PC-3 (cell line): ENCODE data around the gene LCORL. TPM values are rescaled to one million over a fixed set of nuclear protein-coding genes. Genes with fewer than 3 reads are reported as not detected.

Source experiments
- ATAC-seq: fragments of 200-7000 bp; cut with Tn5 transposase; 2 replicates; pipeline ENCODE4 v1.9.1; 2020; ENCODE audit warnings: mild to moderate bottlenecking, moderate library complexity
- Bru-seq: library from RNA; stranded (reverse); fragments of 400-500 nt; gene quantifications from one replicate; lab custom pipeline; 2021; lab: Mats Ljungman, UMichigan
- BruChase-seq, 2 experiments: library from RNA; stranded (reverse); fragments of 400-500 nt; gene quantifications; one replicate each; lab custom pipeline; 2021; lab: Mats Ljungman, UMichigan
- BruUV-seq: library from RNA; stranded (reverse); fragments of 400-500 nt; replicated peaks from 2 replicates; lab custom pipeline; 2021; lab: Mats Ljungman, UMichigan
- CTCF ChIA-PET: fragments of 300-600 bp; sonication (Branson Sonifier 250); formaldehyde crosslinking; loops from one replicate; lab custom pipeline; 2022; ENCODE audit warnings: antibody characterized with exemption; lab: Charles Lee
- POLR2A ChIA-PET: fragments of 300-600 bp; sonication (Branson Sonifier 250); formaldehyde crosslinking; loops from one replicate; lab custom pipeline; 2022; ENCODE audit warnings: antibody characterized with exemption; ENCODE audit not compliant: unreplicated experiment; lab: Charles Lee
- DNase-seq: peaks from one replicate; pipeline ENCODE4 v3.0.0-alpha.2; 2015
- H2AFZ ChIP-seq: fragments of 300-600 bp; sonication (generic); 2 replicates; pipeline ENCODE4 v1.6.0; 2016; ENCODE audit warnings: antibody characterized with exemption, low read length
- H3F3A ChIP-seq: fragments of 300-600 bp; sonication (generic); one replicate; pipeline ENCODE4 v1.6.0; 2017; ENCODE audit warnings: antibody characterized with exemption, low read length, control low read depth, mild to moderate bottlenecking; ENCODE audit not compliant: unreplicated experiment
- H3K27ac ChIP-seq: fragments of 300-600 bp; sonication (generic); 2 replicates; pipeline ENCODE4 v1.5.1; 2016; ENCODE audit warnings: mild to moderate bottlenecking, low read length
- H3K27me3 ChIP-seq: fragments of 300-600 bp; sonication (generic); 2 replicates; pipeline ENCODE4 v1.6.1; 2016; ENCODE audit warnings: low read length, mixed read lengths
- H3K36me3 ChIP-seq: fragments of 300-600 bp; sonication (generic); 2 replicates; pipeline ENCODE4 v1.6.1; 2016; ENCODE audit warnings: low read depth, mixed run types, low read length, mixed read lengths
- H3K4me1 ChIP-seq: fragments of 300-600 bp; sonication (generic); 2 replicates; pipeline ENCODE4 v1.5.1; 2016; ENCODE audit warnings: low read length; ENCODE audit not compliant: insufficient read depth
- H3K4me2 ChIP-seq: fragments of 300-600 bp; sonication (generic); 2 replicates; pipeline ENCODE4 v1.6.0; 2016; ENCODE audit warnings: low read length
- H3K4me3 ChIP-seq: fragments of 300-600 bp; sonication (generic); 2 replicates; pipeline ENCODE4 v1.5.1; 2016; ENCODE audit warnings: mild to moderate bottlenecking, low read length, mixed read lengths
- H3K79me2 ChIP-seq: fragments of 300-600 bp; sonication (generic); 2 replicates; pipeline ENCODE4 v1.6.1; 2017; ENCODE audit warnings: low read length, mixed read lengths
- H3K9ac ChIP-seq: fragments of 300-600 bp; sonication (generic); 2 replicates; pipeline ENCODE4 v1.6.0; 2016; ENCODE audit warnings: mild to moderate bottlenecking, low read length
- H3K9me2 ChIP-seq: fragments of 300-600 bp; sonication (generic); replicated peaks from 2 replicates; pipeline ENCODE4 v1.6.1; 2016; ENCODE audit warnings: mixed run types, low read length, mixed read lengths
- H3K9me3 ChIP-seq: fragments of 300-600 bp; sonication (generic); 2 replicates; pipeline ENCODE4 v1.6.1; 2016; ENCODE audit warnings: low read length, mixed read lengths
- H4K20me1 ChIP-seq: fragments of 300-600 bp; sonication (generic); 2 replicates; pipeline ENCODE4 v1.6.1; 2016; ENCODE audit warnings: low read length, mixed read lengths
- CTCF ChIP-seq: fragments of 300-600 bp; sonication (generic); conservative IDR thresholded peaks from 2 replicates; pipeline ENCODE4 v1.5.1; 2017; ENCODE audit warnings: antibody characterized with exemption, low read depth, mild to moderate bottlenecking, low read length
- EZH2 ChIP-seq: fragments of 300-600 bp; sonication (generic); IDR thresholded peaks from one replicate; pipeline ENCODE4 v1.6.1; 2017; ENCODE audit warnings: antibody characterized with exemption, mild to moderate bottlenecking, low read length; ENCODE audit not compliant: unreplicated experiment
- EZH2phosphoT487 ChIP-seq: fragments of 300-600 bp; sonication (generic); IDR thresholded peaks from 2 replicates; pipeline ENCODE4 v1.6.1; 2018; ENCODE audit warnings: mild to moderate bottlenecking, antibody characterized with exemption, low read length, borderline replicate concordance
- intact Hi-C: fragments of 100-400 bp; cut with micrococcal nuclease; formaldehyde crosslinking; loops from 2 replicates; pipeline ENCODE4 v1.9.0; 2023
- long read RNA-seq: library from polyadenylated mRNA; unstranded; transcript quantifications from one replicate; pipeline ENCODE4 v2.0.0, GENCODE V29; 2021; ENCODE audit not compliant: unreplicated experiment
- total RNA-seq: library from RNA; depleted of rRNA; stranded (reverse); fragments of >200 nt; gene quantifications from 2 replicates; pipeline ENCODE4 v1.2.3, GENCODE V29; 2014; rRNA removed

The LCORL gene
- total RNA-seq (2.9 and 3.7 TPM in 2 replicates), Bru-seq, nascent RNA (percentile 72 among the genes with signal in this experiment), BruChase-seq, experiment 1, labeled RNA remaining after a 6-hour chase (percentile 56 among the genes with signal in this experiment), BruChase-seq, experiment 2, labeled RNA remaining after a 2-hour chase (percentile 64 among the genes with signal in this experiment)
- long read RNA-seq, full-length matches to known transcripts: 3 of 11 reads
- long read RNA-seq, partial matches to known transcripts: 1 of 11 reads
- long read RNA-seq, other reads (novel, unspliced or antisense): 7 of 11 reads

GRCh38 chr4:18021720-18022571, at the start of gene LCORL:
Gene LCORL, minus strand, starts transcription at chr4:18021755. Its CDS starts 4 bp downstream, at chr4:18021751.
- Histone ChIP-seq H2AFZ (peak within 1 kb of the TSS; percentile 99), H3K9ac (peak within 1 kb of the TSS; percentile 70), H3K27ac (peak within 1 kb of the TSS; percentile 43), H3K9me3 (no peaks in the 10 kb centered on the region), H3K36me3 (no peaks in the 10 kb centered on the region), H3K4me2 (peak within 1 kb of the TSS; percentile 98), H3K27me3 (no peaks in the 10 kb centered on the region), H3K79me2 (peaks cover 37% of the 10 kb centered on the region), H3F3A (no peaks in the 10 kb centered on the region), H3K9me2 (no peaks in the 10 kb centered on the region), H3K4me1 (peaks cover 5% of the 10 kb centered on the region; the same call in 1 of the 2 replicates), H4K20me1 (peaks cover 13% of the 10 kb centered on the region; the same call in 1 of the 2 replicates), H3K4me3 (peak within 1 kb of the TSS; percentile 98)
- DNase-seq (peak; percentile 91), ATAC-seq (peak; percentile 81)
- intact Hi-C loops: loop anchor here (1.0 to 2.0 kb wide), 2 partner anchors 205 to 210 kb away; no protein-coding TSS in a partner anchor
- TF ChIP-seq CTCF (no peak), EZH2phosphoT487 (0 out of 2 replicates have a peak, but pooled peaks have one; percentile 58)
- ChIA-PET POLR2A (no interaction called here), CTCF (no interaction called here)
- no TSS peak for BruUV-seq

GRCh38 chr4:18069810-18070209, 48.3 kb upstream of the LCORL start:
- Histone ChIP-seq H3K4me3 (no peak overlapping the region), H3K36me3 (no peaks in the 10 kb centered on the region), H2AFZ (no peak overlapping the region), H3K27me3 (peaks cover 34% of the 10 kb centered on the region), H3K4me1 (no peaks in the 10 kb centered on the region), H3K9me2 (no peaks in the 10 kb centered on the region), H3K79me2 (no peaks in the 10 kb centered on the region), H3K9me3 (no peaks in the 10 kb centered on the region), H3K4me2 (no peak overlapping the region), H3K9ac (no peak overlapping the region), H3F3A (no peaks in the 10 kb centered on the region), H3K27ac (no peak overlapping the region), H4K20me1 (no peaks in the 10 kb centered on the region)
- CTCF ChIA-PET: no interaction called here
- TF ChIP-seq EZH2: no peak
- no peak for TF ChIP-seq CTCF
- TF ChIP-seq EZH2phosphoT487: no peak
- intact Hi-C loops: no loop called here
- BruUV-seq: no TSS peak
- DNase-seq: no peak
- ATAC-seq: no peak
- POLR2A ChIA-PET: no interaction called here
